Skeletal muscle satellite cell (primary cell): ENCODE measurements around the gene KDM4B.

Source experiments
- H3K27me3 ChIP-seq: 2 replicates; pipeline ENCODE4 v1.7.0; 2013; ENCODE audit warnings: low read length; ENCODE audit not compliant: control insufficient read depth, insufficient read depth
- H3K36me3 ChIP-seq: 2 replicates; pipeline ENCODE4 v1.7.0; 2013; ENCODE audit warnings: mild to moderate bottlenecking, control low read depth, low read length; ENCODE audit not compliant: insufficient read depth
- H3K4me1 ChIP-seq: 2 replicates; pipeline ENCODE4 v1.7.0; 2013; ENCODE audit warnings: low read length; ENCODE audit not compliant: control insufficient read depth, insufficient read depth
- H3K4me2 ChIP-seq: 2 replicates; pipeline ENCODE4 v1.7.0; 2013; ENCODE audit warnings: mild to moderate bottlenecking, low read length
- H3K4me3 ChIP-seq: 2 replicates; pipeline ENCODE4 v1.7.0; 2013; ENCODE audit warnings: low read length
- H3K9ac ChIP-seq: 2 replicates; pipeline ENCODE4 v1.7.0; 2013; ENCODE audit warnings: mild to moderate bottlenecking, low read depth, low read length, moderate library complexity
- H3K9me3 ChIP-seq: replicated peaks from 2 replicates; pipeline ENCODE4 v1.7.0; 2013; ENCODE audit warnings: mild to moderate bottlenecking, control low read depth, low read length

Gene KDM4B

DNA sequence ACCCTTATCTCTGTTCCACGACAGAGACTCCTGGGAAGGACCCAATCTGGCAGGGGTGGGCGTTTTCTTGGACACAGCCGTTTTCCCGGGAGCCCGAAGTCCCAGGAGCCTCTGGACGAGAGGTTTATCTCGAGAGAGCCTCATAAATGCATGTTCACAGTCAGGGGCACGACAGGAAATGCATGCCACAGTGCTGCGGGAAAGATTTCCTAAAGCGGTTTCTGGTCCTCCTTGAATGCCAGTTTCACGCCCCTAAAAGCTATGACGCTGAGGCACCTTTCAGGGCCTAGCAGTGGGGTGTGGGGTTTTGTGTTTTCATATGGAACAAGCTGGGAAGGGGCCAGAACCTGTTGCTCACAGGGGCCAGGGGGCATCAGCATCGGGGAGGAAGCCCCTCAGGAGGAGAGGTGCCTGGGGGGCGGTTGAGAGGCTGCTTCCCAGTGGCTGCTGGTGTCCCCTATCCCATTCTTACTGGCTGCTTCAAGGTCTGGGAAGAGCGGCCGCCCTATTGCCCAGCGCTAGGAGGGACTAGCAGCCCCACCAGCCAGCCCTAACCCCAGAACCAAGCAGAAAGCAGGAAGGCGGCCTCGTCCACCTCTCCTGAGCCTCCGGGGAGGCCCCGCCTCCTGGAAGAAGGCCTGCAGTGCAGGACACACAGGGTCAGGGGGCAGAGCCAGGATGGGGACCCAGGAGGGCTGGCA lies 157.0 kb downstream of the KDM4B start:
- no peaks in the 10 kb centered on the region for H3K9me3 ChIP-seq
- H3K4me1 ChIP-seq = peaks cover 10% of the 10 kb centered on the region
- no peak overlapping the region for H3K9ac ChIP-seq

DNA sequence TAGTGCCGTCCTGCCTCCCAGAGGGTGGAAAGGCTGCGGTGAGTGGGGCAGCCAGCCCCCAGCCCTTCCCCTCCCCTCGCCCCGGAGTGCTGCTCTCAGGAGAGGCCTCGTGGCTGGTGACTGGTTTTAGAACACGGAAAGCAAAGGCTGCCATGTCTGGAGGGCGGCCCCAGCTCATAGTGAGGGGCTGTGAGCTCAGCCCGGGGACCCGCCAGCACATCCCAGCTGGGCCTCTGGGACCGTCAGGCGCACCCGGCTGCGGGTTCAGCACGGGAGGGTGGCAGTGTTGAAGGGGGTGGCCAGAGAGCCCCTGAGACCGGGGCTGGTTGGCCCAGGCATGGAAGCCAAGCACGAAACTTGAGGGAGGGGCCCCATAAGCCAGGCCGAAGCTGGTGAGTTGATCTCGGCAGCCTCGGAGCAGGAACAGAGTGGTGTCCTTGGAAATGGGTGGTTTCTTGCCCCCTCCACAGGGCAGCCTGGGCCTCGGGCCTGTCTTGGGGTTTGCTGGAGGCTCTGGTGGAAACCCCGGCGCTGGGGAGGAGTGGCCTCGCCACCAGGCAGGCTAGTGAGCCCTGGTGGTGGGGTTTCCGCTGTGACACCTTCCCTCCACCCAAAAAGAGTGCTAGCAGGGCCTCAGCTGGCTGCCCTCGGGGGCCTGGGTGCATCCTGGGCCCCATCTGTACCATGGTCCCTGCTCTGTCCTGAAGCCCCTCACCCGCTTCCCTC lies 157.7 kb downstream of the KDM4B start:
- Histone ChIP-seq H3K4me3 (no peak overlapping the region), H3K4me2 (no peak overlapping the region), H3K9me3 (no peaks in the 10 kb centered on the region), H3K4me1 (peaks cover 10% of the 10 kb centered on the region), H3K36me3 (peaks cover 11% of the 10 kb centered on the region), H3K27me3 (no peaks in the 10 kb centered on the region), H3K9ac (no peak overlapping the region)

More for the DNA sequence above, 157.0 kb downstream of the KDM4B start:
- Histone ChIP-seq H3K4me2 (no peak overlapping the region), H3K4me3 (no peak overlapping the region), H3K36me3 (peaks cover 11% of the 10 kb centered on the region), H3K27me3 (no peaks in the 10 kb centered on the region)

DNA sequence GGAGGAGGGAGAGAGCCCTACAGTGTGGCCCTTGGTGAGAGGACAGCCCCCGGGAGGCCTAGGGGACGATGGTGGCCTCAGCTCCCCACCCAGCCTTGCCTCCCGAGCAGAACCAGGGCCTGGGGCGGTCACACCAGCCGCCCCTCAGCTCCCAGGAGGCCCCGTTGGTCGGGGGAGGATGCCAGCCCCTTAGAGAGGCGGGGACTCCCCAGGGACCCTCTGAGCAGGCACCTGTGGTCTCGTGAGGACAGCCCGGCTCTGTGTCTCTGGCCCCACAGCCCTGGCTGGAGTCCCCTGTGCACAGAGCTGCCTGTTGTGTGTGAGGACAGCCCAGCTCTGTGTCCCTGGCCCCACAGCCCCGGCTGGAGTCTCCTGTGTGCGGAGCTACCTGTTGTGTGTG lies 158.8 kb downstream of the KDM4B start:
- Histone ChIP-seq H3K27me3 (no peaks in the 10 kb centered on the region), H3K9me3 (no peaks in the 10 kb centered on the region), H3K9ac (no peak overlapping the region), H3K4me3 (no peak overlapping the region), H3K4me2 (no peak overlapping the region), H3K36me3 (peaks cover 10% of the 10 kb centered on the region), H3K4me1 (peaks cover 10% of the 10 kb centered on the region)

DNA sequence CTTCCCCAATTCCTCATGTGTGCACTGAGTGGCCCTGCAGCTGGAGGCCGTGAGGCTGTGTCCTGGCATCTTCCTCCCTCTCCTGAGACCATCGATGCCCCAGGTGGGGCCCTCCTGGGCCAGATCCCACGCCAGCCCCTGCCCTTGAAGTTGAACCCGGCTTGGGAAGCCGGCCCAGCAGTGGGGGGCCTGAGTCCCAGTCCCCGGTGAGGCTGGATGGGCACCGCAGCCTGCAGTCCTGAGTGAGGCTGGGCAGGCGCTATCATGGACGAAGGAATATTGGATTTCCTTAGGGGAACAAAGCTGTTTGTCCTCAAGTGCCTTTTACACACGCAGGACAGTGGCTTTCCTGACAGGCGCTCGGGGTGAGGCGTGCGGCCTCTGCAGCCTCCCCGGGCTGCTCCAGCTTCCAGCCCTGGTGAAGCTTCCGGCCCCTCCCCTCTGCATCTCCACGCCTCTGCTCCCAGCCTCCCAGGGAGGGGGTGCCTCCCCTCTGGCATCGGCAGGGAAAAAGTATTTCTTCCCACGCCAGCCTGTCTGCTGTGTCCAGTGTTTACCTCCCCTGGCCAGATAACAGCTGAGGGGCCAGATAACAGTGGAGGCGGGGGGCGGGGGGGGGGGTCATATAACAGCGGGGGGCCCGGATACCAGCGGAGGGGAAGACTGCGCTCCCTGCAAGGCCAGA lies 159.5 kb downstream of the KDM4B start:
- no peak overlapping the region for H3K9ac ChIP-seq
- H3K4me1 ChIP-seq = peaks cover 10% of the 10 kb centered on the region
- no peaks in the 10 kb centered on the region for H3K27me3 ChIP-seq
- H3K36me3 ChIP-seq = peaks cover 3% of the 10 kb centered on the region
- no peak overlapping the region for H3K4me2 ChIP-seq
- no peaks in the 10 kb centered on the region for H3K9me3 ChIP-seq
- H3K4me3 ChIP-seq = no peak overlapping the region

DNA sequence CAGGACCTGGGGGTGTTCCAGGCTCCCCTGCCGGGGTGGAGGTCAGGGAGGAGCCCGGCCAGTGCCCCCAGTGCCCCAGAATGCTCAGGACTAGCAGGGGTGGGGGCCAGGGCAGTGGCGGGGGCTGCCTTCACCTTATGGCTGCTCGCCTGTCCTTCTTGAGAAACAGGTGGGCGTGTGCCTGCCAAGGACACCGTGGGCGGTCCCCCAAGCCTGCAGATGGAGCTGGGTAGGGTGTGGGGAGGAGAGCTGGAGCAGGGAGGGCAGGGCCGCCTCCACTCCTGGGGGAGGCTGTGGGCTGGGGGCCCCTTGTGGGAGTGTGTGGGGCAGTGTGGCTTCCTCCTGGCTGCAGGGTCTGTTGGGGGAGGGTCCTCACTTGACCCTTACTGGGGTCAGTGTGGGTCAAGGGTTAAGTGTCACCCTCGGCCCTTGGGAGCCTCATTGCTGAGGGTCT lies 160.1 kb downstream of the KDM4B start:
- Histone ChIP-seq H3K36me3 (peaks cover under 1% of the 10 kb centered on the region), H3K4me1 (peaks cover 10% of the 10 kb centered on the region), H3K9me3 (no peaks in the 10 kb centered on the region)

DNA sequence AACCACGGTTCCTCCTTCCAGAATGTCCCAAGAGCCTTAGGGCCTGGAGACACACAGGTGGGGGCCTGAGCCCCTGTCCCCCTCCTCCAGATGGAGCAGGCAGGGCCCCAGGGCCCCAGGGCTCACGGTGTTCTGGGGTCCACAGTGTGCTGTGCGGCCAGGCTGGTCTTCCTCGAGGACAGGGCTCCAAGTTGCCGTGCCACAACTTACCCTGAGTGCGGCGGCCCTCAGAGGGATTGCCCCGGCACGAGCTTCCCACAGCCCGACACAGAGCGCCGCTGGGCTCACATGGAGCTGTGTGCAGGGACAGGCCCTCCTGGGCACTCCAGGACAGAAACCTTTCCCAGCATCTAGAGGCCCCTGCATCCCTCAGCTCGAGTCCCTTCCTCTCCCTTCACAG lies 160.8 kb downstream of the KDM4B start:
- Histone ChIP-seq H3K9ac (no peak overlapping the region), H3K4me2 (no peak overlapping the region), H3K4me1 (peaks cover 10% of the 10 kb centered on the region), H3K36me3 (peaks cover 4% of the 10 kb centered on the region), H3K9me3 (no peaks in the 10 kb centered on the region), H3K4me3 (no peak overlapping the region), H3K27me3 (no peaks in the 10 kb centered on the region)

More for the DNA sequence above, 160.1 kb downstream of the KDM4B start:
- no peak overlapping the region for H3K9ac ChIP-seq
- no peaks in the 10 kb centered on the region for H3K27me3 ChIP-seq
- no peak overlapping the region for H3K4me2 ChIP-seq
- H3K4me3 ChIP-seq = no peak overlapping the region

DNA sequence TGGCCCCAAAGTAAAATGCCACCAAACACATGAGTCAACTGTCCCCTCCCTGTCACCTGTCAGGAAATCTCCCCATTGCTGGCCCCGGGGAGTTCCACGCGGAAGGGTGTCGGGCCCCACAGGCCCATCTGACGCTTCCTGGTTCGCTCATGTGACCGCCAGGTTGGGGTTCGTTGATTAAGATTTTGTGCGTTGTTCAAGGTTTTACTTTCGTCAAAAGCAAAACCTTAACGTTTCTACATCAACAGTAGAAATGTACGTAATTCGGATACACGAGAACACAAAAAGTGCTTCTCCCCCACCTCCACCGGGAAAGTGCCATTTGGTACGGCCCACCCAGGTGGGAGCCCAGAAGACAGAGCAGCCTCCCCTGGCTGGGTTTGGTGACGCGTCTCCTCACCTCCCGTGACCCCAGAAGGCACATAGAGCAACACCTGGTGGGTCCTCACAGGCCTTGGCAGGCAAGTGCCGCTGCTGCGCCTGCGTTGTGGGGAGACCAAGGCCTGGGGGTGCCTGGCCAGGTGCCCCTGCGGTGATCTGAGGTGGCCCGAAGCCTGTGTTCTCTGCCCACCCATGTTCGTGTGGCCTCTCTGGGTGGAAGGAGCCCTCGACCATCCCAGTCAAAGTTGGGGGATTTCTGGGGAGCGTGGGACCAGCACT lies 161.6 kb downstream of the KDM4B start:
- H3K27me3 ChIP-seq = no peaks in the 10 kb centered on the region
- no peak overlapping the region for H3K9ac ChIP-seq
- peaks cover 4% of the 10 kb centered on the region for H3K36me3 ChIP-seq
- no peak overlapping the region for H3K4me2 ChIP-seq
- no peaks in the 10 kb centered on the region for H3K9me3 ChIP-seq
- H3K4me1 ChIP-seq = peaks cover 10% of the 10 kb centered on the region
- no peak overlapping the region for H3K4me3 ChIP-seq

DNA sequence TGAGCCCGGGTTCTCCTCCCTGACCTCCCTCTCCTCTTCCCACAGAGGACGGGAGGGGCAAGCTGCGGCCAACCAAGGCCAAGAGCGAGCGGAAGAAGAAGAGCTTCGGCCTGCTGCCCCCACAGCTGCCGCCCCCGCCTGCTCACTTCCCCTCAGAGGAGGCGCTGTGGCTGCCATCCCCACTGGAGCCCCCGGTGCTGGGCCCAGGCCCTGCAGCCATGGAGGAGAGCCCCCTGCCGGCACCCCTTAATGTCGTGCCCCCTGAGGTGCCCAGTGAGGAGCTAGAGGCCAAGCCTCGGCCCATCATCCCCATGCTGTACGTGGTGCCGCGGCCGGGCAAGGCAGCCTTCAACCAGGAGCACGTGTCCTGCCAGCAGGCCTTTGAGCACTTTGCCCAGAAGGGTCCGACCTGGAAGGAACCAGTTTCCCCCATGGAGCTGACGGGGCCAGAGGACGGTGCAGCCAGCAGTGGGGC lies 162.2 kb downstream of the KDM4B start:
- Histone ChIP-seq H3K27me3 (no peaks in the 10 kb centered on the region), H3K4me1 (peaks cover 10% of the 10 kb centered on the region), H3K9me3 (no peaks in the 10 kb centered on the region), H3K4me2 (no peak overlapping the region), H3K9ac (no peak overlapping the region), H3K4me3 (no peak overlapping the region), H3K36me3 (peaks cover 4% of the 10 kb centered on the region)

DNA sequence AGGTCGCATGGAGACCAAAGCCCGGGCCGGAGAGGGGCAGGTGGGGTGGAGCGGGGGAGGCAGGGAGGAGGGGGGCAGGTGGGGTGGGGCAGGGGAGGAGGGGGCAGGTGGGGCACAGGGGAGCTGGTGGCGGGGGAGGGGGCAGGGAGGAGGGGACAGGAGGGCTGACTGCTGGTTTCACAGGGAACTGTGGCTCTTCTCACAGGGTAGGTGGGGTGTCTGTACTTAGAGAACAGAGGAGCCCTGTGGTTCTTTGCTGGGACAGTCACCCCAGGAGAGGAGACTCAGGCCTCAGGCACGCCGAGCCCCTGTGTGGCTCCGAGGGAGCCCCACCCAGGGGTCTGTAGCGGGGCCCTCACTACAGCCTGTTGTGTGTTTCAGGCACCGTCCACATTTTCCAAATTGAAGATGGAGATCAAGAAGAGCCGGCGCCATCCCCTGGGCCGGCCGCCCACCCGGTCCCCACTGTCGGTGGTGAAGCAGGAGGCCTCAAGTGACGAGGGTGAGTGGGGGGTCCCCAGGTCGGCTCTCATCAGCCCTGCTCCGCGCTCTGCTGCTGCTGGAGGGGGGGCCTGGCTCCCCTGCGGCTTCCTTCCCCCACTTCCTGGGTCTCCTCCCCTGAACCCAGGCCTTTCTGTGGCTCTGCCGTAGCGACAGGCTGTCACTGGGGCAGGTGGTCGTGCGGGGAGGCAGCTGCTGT lies 162.7 kb downstream of the KDM4B start:
- Histone ChIP-seq H3K27me3 (no peaks in the 10 kb centered on the region), H3K9me3 (no peaks in the 10 kb centered on the region), H3K4me3 (no peak overlapping the region), H3K36me3 (peaks cover 4% of the 10 kb centered on the region), H3K4me2 (no peak overlapping the region), H3K9ac (no peak overlapping the region), H3K4me1 (peaks cover 10% of the 10 kb centered on the region)

DNA sequence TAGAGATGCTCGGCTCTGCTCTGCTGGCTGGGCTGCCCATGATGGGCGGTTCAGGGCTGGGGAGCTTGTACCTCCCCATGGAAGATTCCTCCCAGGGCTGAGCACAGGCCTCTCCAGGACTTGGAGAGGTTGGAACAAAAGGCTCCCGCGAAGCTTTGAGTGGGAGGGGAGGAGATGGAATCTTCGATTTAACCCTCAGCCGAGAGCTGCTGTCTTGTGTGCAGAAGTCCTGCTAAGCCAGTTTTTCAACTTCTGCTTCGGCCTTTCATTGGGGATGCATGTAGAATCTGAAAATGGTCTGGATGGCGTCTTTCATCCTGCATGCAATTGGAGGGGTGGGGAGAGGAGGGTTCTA lies 163.3 kb downstream of the KDM4B start:
- Histone ChIP-seq H3K4me2 (no peak overlapping the region), H3K4me1 (peaks cover 10% of the 10 kb centered on the region), H3K9ac (no peak overlapping the region), H3K9me3 (no peaks in the 10 kb centered on the region), H3K36me3 (peaks cover 9% of the 10 kb centered on the region), H3K4me3 (no peak overlapping the region), H3K27me3 (no peaks in the 10 kb centered on the region)
